ENCODE measurements around the gene HDAC4. TPM values are rescaled to one million over a fixed set of nuclear protein-coding genes. Genes with fewer than 3 reads are reported as not detected.

The HDAC4 gene
- total and polyA plus RNA-seq, 3 donors from 2014 or later: 29.0 to 67.5 (median 58.7) TPM

DNA sequence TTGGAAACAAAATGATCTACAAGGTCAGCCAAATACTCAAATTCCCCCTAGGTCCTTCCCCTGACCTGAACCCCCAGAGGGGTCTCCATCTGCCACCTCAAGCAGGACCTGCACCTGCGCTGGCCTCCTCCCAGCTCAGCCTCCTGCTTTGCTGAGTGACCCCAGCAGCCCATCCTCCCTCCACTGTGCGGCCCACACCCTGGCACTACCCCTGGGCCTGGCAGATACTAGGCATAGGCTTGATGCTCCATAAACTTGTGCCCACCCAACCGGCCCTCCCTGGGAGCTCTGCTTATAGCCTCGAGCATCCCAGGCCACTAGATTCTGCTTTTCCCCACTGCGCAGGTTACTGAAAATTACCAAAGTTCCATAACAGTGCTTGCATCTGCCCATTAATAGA lies 156.2 kb downstream of the HDAC4 start:
- Histone ChIP-seq H3K27me3 (no peaks in the 10 kb centered on the region), H3K36me3 (ENCODE audit: low read depth, missing control alignments) (no peaks in the 10 kb centered on the region), H3K4me1 (peaks cover 20% of the 10 kb centered on the region), H3K27ac (no peak overlapping the region), H3K4me3 (no peak overlapping the region), H3K9me3 (no peaks in the 10 kb centered on the region)
- no peak for TF ChIP-seq CTCF (IDR thresholded peaks at IDR 0.05)
- TF ChIP-seq POLR2A (IDR thresholded peaks at IDR 0.05): no peak
- intact Hi-C loops (cut with DNase I; ENCODE audit: low total_unique reads): no loop called here
- DNase-seq: no peak
- 84 to 90% methylated on average over 5 of the region's 5 CpGs for WGBS, 2 donors

DNA sequence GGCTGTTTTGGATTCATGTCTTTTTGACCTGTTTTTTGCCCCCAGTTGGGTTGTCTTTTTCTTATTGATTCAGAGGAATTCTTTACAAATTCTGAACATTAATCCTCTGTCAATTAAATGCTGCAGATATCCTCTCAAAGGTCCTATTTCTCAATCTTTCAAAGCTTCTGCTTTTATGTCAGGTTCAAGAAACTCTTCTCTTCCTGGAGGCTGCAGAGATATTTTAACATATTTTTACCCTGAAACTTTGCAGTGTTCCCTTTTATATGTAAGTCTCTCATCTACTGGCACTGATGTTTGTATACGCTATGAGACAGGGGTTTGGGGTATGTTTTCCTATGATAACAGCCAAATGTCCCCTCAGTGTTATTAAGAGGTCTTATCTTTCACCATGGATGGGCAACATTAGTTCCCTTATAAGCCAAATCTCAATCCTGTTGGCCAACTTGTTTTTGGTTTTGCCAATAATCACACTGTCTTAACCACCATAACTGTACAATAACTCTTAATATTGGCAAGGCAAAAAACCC lies 159.3 kb downstream of the HDAC4 start:
- Histone ChIP-seq H3K27me3 (no peaks in the 10 kb centered on the region), H3K27ac (peak overlapping the region; percentile 83 to 93), H3K4me3 (no peak overlapping the region), H3K36me3 (ENCODE audit: low read depth, missing control alignments) (no peaks in the 10 kb centered on the region), H3K9me3 (no peaks in the 10 kb centered on the region), H3K4me1 (peaks cover 30% of the 10 kb centered on the region)
- intact Hi-C loops (cut with DNase I; ENCODE audit: low total_unique reads): no loop called here
- 90 to 91% methylated on average over 1 of the region's 1 CpG for WGBS, 2 donors
- no peak for DNase-seq
- TF ChIP-seq POLR2A (IDR thresholded peaks at IDR 0.05): no peak
- no peak for TF ChIP-seq CTCF (IDR thresholded peaks at IDR 0.05)

GRCh38 chr2:239240414-239240881 lies 160.4 kb downstream of the HDAC4 start:
- no peak overlapping the region for H3K4me3 ChIP-seq

GRCh38 chr2:239239607-239240413 lies 161.0 kb downstream of the HDAC4 start:
- no peaks in the 10 kb centered on the region for H3K36me3 ChIP-seq (ENCODE audit: low read depth, missing control alignments)
- intact Hi-C loops (cut with DNase I; ENCODE audit: low total_unique reads): no loop called here
- peaks cover 29% of the 10 kb centered on the region for H3K4me1 ChIP-seq
- no peaks in the 10 kb centered on the region for H3K27me3 ChIP-seq
- 43 to 52% methylated on average over 28 to 29 of the region's 29 CpGs for WGBS, 2 donors
- H3K27ac ChIP-seq: peak overlapping the region; percentile 83 to 93
- H3K4me3 ChIP-seq: no peak overlapping the region
- H3K9me3 ChIP-seq: no peaks in the 10 kb centered on the region
- peak; percentile 55 for DNase-seq
- TF ChIP-seq CTCF (IDR thresholded peaks at IDR 0.05) (no peak), POLR2A (IDR thresholded peaks at IDR 0.05) (no peak)

More at GRCh38 chr2:239240414-239240881, 160.4 kb downstream of the HDAC4 start:
- intact Hi-C loops (cut with DNase I; ENCODE audit: low total_unique reads): no loop called here
- 34 to 37% methylated on average over 12 to 15 of the region's 15 CpGs for WGBS, 2 donors
- Histone ChIP-seq H3K27me3 (no peaks in the 10 kb centered on the region), H3K9me3 (no peaks in the 10 kb centered on the region), H3K4me1 (peaks cover 30% of the 10 kb centered on the region), H3K36me3 (ENCODE audit: low read depth, missing control alignments) (no peaks in the 10 kb centered on the region), H3K27ac (peak overlapping the region; percentile 83 to 93)
- DNase-seq: peak; percentile 92
- TF ChIP-seq POLR2A (IDR thresholded peaks at IDR 0.05) (no peak), CTCF (IDR thresholded peaks at IDR 0.05) (peak in 1 of 3 experiments; percentile 4)

Measured in testis (tissue), 3 donors.